HG03025 (cell line): ENCODE data around the gene TANGO6.

Experiments
- ATAC-seq: cut with Tn5 transposase; IDR thresholded peaks from one replicate; pipeline ENCODE4 v1.9.1; 2021; ENCODE audit warnings: mild to moderate bottlenecking, moderate library complexity; ENCODE audit not compliant: unreplicated experiment, low FRiP score

TANGO6 gene

DNA sequence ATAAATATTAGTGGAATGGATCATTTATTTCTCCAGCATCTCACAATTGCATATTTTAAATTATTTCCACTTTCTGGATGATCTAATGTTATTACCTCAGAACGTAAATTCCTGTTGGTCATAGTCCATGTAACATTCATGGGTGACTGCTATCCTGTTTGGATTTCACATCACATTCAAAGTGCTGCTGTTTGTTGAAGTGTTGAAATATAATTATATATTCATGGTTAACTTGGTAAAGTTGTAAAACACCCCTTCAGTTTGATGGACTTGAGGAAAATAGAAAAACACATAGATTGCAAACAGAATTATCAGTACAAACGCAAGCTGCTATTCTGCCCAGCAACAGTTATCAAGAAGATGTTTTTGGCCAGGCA lies 59.6 kb downstream of the TANGO6 start:
- ATAC-seq: no peak

DNA sequence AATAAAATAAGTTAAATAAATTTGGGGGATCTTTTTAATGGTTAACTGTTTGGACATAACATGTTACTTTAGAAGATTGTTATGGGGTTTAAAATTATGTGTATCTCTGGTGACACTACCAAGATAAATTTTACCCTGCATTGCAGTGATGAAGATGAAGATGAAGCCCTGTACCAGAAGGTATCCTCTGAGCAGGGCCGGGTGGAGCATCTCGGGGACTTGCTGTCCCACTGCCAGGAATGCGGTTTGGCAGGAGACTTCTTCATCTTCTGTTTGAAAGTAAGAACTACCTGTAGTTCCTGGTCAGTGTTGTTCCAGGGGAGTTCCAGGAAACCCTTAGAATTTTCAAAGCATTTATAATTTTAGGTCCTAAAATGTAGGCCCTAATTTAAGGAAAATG lies 64.0 kb downstream of the TANGO6 start:
- ATAC-seq: no peak

DNA sequence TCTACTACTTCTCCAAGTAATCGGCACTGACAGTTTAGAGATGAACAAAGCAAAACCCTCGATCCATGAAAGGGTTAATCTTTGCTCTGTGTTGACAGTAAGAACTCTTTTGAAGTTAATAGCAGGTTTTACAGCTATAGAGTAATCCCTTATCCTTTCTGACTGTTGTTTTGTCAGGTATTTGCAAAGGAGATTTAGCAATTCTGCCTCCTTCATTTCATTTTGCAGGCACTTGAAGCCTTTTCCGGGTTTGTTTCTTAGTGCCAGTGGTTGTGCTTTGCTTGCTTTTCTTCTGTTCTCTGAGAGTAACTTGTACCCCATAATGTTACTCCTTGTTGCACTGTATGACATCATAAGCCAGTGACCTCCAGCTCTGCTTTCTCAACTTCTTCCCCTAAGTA lies 64.5 kb downstream of the TANGO6 start:
- no peak for ATAC-seq

DNA sequence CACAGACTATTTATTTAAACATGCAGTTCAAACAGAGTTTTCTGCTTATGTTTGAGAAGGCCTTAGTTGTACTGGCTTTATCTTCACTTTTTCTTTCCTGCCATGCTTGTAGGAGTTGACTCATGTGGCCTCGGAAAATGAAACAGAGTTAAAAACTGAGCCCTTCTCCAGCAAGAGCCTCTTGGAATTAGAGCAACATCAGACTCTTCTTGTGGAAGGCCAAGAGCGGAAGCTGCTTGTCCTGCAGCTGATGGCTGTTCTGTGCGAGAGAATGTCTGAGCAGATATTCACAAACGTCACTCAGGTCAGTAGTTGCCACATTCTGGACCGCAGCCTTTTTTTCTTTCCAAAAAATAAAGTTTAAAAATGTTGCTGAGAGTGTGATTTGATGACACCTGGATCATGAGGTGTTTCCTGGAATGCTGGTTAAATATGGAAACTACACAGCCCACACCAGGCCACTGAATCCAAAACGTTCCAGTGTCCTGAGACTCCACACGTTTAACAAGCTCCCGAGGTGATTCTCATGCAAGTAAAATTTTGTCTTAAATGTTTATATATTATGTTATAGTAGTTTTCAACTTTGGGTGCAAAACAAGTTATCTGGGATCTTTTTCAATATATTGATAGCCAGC lies 65.9 kb downstream of the TANGO6 start:
- ATAC-seq: no peak

DNA sequence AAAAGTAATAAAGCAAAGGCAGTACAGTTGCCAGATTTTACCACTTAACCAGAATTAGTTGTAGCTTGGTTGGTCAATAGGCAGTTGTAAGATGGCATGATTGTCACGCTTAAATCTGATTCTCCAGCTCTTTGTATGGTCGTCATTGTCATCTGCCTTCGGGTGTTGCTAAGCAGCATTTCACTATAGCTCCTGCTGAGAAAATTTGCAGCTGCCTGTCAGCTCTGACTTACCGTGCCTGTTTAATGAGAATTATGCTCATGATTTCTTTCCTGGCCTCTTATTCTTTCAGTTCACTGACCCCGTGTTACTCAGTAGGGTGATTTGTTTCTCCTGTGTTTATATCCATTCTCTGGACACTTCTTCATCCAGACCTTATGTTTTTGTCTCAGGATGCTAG lies 66.7 kb downstream of the TANGO6 start:
- ATAC-seq: no peak

DNA sequence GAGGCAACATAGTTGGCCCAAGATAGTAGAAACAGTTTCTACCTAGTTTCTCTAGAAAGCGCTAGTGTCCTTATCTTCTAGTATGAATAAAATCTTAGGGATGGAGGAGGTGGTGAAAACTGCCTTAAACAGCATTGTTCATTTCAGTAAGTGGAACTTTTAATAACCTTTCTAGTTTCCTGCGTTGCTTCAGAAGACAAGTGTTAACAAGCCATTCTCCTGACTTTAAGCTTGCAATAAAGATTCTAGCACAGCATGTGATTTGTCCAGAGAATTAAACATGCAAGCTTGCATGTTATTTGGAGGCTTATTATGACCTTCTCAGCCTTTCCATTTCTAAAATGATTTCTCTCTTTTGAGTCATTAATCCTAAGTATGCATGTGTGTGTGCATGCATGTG lies 72.3 kb downstream of the TANGO6 start:
- ATAC-seq: no peak

DNA sequence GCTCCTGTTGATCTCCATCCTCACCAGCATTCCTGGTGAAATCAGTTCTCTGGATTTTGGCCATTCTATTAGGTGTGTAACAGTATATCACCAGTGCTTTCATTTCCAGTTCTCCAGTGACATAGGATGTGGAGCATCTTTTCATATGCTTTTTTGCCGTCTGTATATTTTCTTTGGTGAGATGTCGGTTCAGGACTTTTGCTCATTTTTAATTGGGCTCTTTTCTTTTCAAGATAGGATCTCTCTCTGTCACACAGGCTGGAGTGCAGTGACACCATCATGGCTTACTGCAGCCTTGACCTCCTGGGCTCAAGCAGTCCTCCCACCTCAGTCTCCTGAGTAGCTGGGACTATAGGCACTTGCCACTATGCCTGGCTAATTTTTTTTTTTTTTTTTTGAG lies 74.2 kb downstream of the TANGO6 start:
- ATAC-seq: no peak

DNA sequence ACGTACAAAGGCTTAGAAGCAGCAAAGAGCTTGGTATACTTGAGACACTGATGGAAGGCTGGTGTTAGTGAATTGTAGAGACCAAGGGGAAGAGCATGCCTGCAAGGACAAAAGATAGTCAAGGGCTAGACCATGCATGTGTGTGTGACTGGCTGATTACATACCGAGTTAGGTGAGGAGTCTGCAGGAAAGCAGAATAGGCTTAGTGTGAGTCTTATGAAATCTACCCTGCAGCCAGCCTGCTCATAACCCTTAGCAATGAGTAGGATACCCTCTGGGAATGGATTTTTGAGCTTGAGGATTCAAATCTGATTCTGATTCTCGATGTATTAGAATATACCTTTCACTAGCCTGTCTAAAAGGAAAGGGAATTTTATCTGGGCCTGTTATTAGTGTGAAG lies 77.0 kb downstream of the TANGO6 start:
- ATAC-seq: no peak

DNA sequence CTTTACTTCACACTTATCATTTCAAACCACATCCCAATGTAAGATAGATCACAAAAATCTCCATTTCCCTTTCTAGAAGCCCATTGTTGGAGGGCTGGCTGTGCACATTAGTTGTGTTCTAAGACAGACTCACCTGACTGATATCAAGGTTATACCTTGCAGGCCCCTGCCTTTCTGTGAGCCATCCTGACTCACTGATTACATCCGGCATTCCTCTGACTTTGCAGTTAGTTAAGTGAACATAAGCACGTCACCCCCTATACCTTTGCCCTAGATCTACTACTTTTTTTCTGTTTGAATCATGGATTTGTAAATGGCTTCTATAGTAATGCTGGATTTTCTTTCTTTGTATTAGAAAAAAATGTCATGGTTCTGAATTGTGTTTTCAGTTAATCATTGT lies 78.3 kb downstream of the TANGO6 start:
- ATAC-seq: no peak

DNA sequence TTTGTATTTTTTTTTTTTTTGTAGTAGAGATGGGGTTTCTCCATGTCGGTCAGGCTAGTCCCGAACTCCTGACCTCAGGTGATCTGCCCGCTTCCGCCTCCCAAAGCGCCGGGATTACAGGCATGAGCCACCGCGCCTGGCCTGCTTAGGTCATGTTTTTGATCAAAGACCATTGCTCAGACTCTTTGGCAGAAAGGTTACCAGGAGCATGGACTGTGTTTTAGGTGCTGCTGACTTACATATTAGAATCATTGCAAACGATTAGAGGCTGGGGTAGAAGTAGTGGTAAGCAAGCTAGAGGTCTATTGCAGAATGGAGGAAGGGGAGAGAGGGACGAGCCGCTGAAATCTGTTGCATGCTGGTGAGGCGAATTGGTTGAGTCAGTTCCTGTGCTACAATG lies 79.8 kb downstream of the TANGO6 start:
- no peak for ATAC-seq

DNA sequence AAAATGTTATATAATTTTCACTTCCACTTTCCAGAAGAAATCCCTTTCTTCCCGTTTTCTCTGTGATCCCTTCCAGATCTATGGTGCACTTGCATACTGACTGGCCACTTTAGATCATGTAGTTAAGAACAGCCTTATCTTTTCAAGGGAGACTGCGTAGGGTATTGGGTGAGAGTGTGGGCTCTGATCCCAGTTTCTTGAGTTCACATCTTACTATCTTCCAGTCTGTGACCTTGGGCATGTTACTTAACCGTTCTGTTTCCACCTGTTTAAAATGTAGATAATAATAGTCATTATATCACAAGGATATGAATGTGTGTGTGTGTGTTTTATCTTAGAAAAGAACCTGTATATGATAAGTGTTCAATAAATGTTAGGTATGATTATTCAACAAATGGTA lies 83.7 kb downstream of the TANGO6 start:
- ATAC-seq: no peak

DNA sequence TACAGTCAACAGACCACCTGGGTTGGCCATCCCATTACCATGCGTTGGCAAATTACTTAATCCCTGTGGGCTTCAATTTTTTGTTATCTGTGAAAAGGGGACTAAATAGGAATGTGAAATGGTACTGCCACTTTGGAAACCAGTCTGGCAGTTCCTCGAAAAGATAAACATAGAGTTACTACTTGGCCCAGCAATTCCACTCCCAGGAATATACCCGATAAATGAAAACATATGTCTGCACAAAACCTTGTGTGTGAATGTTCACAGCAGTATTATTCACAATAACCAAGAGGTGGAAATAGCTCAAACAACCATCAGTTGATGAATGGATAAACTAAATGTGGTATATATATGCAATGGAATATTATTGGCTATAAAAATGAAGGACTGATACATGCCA lies 87.9 kb downstream of the TANGO6 start:
- no peak for ATAC-seq

DNA sequence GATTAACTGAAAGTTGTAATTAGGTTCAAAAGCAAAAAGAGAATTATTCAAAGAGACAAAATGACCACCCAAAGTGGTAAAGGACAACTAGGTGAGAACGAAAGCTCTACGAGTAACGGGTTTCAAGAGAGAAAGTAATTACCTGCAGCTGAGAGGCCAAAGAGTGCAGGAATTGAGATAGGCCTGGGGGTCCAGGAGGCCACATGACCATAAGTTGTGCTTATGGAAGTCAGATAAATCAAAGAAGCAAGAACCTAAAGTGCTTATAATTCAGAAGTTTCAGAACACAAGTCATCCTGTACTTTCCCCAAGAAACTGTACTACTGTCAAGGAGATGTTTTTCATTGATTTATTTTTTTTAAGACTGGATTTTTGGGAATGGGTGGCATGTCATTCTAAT lies 91.1 kb downstream of the TANGO6 start:
- no peak for ATAC-seq

DNA sequence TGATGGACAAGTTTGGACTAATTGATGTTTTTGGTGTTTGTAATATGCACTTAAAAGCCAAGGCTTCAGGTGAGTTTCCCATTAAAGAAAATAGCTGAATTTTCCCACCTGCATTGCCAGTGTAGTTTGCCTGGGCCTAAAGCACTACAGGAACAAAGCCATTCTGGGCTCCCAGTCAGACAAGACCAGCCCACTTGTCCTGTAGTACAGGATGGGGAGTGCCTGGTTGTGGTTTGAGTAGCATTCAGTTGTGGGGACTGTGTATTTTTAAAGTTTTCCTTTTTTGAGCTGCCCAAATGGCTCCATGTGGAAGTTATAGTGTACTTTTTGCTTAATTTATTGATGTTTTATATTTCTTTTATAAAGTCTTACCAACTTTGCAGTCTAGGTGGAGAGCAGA lies 91.7 kb downstream of the TANGO6 start:
- ATAC-seq: no peak

DNA sequence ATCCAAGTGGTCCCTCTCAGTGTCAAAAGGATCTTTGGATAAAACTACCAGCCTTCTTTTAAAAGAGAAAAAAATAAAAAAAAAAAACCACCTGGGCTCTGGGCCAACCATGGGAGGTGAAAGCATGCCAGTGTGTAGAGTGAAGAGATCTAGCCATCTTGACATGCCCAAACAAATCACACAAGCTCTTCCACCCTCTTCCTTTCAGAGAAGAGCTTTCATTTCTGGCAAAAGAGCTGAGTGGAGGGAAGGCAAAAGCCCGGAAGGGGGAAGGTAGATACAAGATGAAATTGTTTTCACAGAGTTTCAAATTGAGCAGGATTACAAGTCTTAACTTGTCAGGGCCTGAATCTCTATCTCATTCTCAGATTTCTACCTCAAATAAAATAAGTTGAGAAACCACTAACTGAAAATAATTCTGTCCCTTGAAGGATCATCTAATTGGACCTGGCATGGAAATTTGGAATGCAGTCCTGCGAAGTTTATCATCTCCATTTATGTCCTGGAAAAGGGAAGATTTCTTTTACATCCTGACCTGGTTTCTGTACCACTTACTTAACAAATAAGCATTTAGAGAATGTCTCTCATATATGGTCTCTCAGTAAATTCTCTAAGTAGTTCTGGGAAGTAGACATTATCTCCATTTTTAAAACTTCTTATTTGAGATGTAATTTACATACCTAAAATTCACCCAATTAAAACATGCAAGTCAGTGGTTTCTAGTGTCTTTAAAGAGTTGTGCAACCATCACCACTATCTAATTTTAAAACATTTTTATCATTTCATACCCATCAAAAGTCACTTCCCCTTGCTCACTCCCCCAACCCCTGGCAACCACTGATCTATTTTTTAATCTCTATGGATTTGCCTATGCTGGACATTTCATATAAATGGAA lies 93.7 kb downstream of the TANGO6 start:
- ATAC-seq: no peak

DNA sequence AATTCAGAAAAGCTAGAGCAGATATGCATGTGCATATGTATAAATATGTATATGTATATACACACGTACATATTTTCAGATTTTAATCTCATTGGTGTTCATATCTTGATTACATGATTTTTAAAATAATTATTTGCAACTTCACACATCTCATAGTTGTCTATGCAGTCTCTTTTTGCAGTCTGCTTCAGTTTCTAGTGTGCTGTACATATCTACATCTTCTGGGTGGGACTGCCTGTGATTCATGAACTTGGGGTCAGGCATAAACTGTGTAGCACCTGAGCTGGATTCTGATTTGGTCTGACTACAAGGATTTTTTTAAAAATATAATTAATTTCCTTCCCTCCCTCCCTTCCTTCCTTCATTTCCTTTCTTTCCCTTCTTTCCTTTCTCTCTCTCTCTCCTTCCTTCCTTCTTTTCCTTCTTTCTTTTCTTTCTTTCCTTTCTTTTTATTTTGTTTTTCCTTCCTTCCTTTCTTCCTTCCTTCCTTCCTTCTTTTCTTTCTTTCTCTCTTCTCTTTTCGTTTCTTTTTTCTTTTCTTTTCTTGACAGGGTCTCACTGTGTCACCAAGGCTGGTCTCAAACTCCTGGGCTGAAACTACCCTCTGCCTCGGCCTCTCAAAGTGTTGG lies 96.5 kb downstream of the TANGO6 start:
- ATAC-seq: no peak

DNA sequence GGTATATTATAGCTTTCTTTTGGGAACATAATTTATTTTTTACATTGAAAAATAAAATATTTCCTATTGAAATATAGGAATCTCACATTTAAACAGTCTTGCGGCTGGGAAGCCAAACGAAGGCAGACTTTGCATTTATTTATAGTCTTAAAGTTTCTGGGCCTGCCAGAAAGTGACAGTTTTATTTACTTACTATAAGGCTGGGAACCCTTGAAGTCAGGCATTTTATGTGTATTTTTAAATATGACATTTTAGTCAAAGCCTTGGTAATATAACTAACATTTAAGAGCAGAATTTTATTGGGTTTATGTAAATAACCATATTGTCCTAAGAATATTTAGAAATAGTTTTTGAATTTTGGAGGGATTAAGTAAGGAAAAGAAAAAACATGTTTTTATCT lies 97.5 kb downstream of the TANGO6 start:
- no peak for ATAC-seq

DNA sequence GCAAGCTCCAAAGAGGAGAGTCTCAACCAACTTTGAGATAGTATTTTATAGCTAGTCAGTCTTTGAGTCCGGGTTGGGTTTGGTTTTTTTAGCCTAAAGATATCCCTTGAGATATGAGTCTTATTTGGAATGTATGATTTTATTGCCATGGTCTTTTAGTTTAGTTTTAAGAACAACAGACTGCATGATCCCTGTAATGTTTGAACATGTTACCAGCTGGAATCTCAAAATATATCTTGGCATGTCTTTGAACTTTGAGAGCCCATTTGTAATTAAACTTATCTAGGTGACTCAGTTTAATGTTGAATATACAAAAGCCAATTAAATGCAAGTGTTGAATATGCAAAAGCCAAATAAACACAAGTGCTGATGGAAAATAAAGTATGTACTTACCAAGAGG lies 100.6 kb downstream of the TANGO6 start:
- ATAC-seq: no peak

DNA sequence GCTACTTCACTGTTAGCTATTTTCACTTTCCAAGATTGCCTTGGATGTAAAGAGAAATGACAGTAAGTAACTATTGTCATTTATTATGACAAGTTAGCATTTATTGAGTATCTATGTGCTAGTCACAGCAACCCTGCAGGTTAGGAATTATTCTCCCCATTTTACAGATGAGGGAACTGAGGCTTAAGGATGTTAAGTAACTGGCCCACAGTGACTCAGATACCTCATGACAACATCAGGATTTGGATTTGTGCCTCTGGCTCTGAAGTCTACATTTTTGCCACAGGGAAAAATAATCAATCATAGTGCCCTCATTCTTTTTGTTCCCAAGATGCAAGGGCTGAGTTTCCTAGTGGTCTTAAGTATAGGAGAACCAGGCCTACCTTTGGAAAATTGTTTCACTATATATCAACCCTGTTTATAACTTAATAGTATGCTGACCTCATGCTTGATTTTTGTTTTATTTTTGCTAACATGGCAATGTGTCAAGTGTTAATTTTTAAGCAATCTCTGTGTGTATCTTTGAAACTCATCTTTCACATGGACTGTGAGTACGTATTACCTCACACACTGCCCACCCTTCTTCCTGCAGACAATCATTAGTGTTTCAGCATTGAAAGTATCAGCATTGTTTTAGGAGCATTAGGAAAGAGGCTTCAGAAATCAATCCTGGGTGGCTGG lies 105.0 kb downstream of the TANGO6 start:
- ATAC-seq: no peak

DNA sequence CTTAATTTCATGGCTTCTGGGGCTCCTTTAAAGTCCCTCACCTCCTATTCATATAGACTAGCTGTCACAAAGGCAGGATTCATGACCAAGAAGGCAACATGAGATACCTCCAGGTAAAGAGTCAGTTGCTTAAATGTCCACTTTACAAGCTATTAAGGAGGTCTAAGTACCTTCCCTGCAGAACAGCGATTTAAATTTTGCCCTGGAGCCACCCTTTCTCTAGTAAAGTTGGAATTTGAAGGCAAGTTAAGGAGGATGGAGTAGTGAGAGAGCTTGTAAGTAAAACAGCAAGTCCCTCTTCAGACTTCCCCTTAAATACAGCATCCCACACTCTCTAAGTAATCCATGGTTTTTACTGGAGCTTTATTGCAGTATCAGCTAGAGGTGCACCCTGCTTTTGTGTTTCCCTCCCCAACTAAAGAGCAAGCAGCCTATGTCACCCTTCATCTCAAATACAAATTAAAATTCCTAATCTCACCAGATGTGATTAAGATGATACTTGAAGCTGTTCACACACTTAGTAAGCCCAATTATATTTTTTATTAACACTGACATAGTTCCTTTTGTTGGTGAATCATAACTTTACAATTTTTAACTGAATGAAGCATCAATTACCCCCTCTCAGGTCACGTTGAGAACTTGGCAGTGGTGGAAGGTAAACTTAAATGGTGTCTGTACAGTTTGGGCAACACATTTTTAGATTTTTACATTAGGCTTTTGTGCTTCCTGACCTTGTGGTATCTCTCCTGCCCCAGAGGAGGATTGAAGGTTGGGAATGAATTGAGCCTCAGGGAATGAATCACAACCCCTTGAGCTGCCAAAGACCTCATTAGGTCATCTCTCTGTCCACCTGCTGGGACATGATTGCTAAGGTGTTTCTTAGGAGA lies 108.9 kb downstream of the TANGO6 start:
- ATAC-seq: no peak
